ENCODE measurements around the gene CCDC9B.

CCDC9B gene

DNA sequence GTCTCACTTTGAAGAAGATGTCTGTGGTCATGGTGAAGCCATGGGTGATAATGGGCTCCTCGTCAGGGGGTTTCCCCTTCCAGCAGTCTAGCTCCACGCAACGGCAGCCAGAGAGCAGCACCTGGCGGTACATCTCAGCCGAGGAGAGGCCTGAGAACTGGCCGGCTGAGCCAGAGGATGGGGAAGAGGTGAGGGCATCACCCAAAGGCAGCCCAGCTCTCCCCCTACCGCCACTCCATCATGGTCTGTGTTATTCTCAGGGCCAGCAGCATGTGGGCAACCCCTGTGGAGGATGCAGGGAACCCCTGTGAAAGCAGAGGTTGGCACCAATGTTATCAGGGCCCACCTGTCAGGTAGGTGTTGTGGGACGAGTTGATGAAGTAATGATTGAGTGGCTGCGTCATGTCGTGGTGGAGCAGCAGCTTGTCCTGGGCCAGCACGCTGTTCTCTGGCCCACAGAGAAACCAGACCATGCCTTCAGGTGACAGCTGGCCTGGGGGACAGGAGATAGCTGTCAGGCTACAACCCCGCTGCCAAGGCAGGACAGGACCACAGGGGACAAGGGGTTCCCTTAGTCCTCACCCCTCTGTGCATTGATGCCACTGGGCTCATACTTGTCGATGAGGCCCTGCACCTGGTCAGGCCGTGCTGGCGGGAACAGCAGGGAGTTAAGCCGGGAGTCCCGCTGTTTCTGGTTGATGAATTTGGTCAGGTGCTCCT lies 42.4 kb downstream of the CCDC9B start:
- TF ChIP-seq, protein P1, sequence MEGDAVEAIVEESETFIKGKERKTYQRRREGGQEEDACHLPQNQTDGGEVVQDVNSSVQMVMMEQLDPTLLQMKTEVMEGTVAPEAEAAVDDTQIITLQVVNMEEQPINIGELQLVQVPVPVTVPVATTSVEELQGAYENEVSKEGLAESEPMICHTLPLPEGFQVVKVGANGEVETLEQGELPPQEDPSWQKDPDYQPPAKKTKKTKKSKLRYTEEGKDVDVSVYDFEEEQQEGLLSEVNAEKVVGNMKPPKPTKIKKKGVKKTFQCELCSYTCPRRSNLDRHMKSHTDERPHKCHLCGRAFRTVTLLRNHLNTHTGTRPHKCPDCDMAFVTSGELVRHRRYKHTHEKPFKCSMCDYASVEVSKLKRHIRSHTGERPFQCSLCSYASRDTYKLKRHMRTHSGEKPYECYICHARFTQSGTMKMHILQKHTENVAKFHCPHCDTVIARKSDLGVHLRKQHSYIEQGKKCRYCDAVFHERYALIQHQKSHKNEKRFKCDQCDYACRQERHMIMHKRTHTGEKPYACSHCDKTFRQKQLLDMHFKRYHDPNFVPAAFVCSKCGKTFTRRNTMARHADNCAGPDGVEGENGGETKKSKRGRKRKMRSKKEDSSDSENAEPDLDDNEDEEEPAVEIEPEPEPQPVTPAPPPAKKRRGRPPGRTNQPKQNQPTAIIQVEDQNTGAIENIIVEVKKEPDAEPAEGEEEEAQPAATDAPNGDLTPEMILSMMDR (IDR thresholded peaks at IDR 0.05) = no peak

DNA sequence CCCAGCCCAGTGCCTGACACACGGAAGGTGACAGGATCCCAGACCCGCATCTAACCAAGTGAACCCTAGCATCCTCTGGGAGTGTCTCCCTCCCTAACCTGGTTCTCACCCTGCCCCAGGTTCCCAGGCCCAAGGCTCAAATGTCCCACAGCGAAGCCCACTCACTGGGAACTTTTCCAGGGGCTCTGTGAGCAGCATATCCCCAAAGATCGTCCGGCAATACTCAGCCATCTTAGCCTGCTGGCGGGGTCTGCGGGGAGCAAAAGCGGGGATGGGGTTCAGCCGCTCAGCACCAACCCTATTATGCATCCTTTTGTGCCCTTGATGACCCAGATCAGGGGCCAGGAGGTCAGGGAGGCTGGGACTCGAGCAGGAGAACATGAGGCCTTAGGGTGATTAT lies 43.4 kb downstream of the CCDC9B start:
- TF ChIP-seq, protein P1 (IDR thresholded peaks at IDR 0.05) = no peak

- TF ChIP-seq, protein P1 (IDR thresholded peaks at IDR 0.05) = no peak
These were observed 44.0 kb downstream of the CCDC9B start for GRCh38 chr15:40296561-40297230.

GRCh38 chr15:40295877-40296560 lies 44.7 kb downstream of the CCDC9B start:
- TF ChIP-seq, protein P1 (IDR thresholded peaks at IDR 0.05) = no peak

DNA sequence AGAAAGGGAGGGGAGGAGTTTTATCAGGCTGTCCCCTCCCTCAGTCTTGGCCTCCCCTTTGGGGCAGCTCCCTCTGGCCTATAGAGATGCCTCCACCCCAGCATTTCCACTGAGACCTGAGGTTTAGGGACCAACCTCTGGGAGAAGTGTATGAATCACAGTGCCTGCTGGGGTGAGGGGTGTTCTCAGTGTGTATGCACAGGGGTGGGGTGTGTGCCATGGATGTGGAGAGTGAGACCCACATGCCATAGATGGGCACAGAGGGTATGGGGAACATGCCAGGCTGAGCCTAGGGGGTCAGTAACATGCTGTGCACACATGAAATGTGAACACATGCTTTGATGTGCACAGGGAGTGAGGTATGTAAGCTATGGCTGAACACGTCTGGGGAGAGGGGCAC lies 45.4 kb downstream of the CCDC9B start:
- TF ChIP-seq, protein P1 (IDR thresholded peaks at IDR 0.05) = no peak

- TF ChIP-seq, protein P1 (IDR thresholded peaks at IDR 0.05) = no peak
These were observed 46.5 kb downstream of the CCDC9B start for GRCh38 chr15:40293905-40294895.

- TF ChIP-seq, protein P1 (IDR thresholded peaks at IDR 0.05) = no peak
These were observed 47.7 kb downstream of the CCDC9B start for GRCh38 chr15:40293006-40293405.

All from LNCAP (cell line).